Gastrocnemius medialis (tissue), 4 donors: ENCODE results near the gene SMIM45.

Source experiments
- ATAC-seq, 2 donors: fragments of 150-250 bp; one replicate each; pipeline ENCODE4 v1.9.1; 2016
- DNase-seq, 2 donors: peaks; one replicate each; pipeline ENCODE4 v3.0.0-alpha.2; 2019
- H3K27ac ChIP-seq, 4 donors: fragments of 200-600 bp; sonication (generic); 1 replicate in 1 of 4; 2 replicates in 3 of 4; pipeline ENCODE4 v1.5.1; 2016 to 2018; ENCODE audit warnings: mild to moderate bottlenecking in 2 of 4, moderate library complexity in 1 of 4
- H3K27me3 ChIP-seq, 3 donors: fragments of 200-600 bp; sonication (generic) in 2 of 3; 1 replicate in 1 of 3; 2 replicates in 2 of 3; pipeline versions ENCODE4 v1.5.1 to v1.6.0; 2016 to 2019; ENCODE audit warnings: mild to moderate bottlenecking in 1 of 3, moderate library complexity in 1 of 3
- H3K36me3 ChIP-seq, 2 donors: fragments of 200-600 bp; sonication (generic) in 1 of 2; one replicate each; pipeline ENCODE4 v1.5.1; 2017 to 2018
- H3K4me1 ChIP-seq, 2 donors: fragments of 200-600 bp; sonication (generic) in 1 of 2; one replicate each; pipeline ENCODE4 v1.5.1; 2016 to 2017; ENCODE audit warnings: mild to moderate bottlenecking in 2 of 2
- H3K4me3 ChIP-seq, 4 donors: fragments of 200-600 bp; sonication (generic) in 3 of 4; 1 replicate in 1 of 4; 2 replicates in 3 of 4; pipeline ENCODE4 v1.5.1; 2016 to 2019; ENCODE audit warnings: mild to moderate bottlenecking in 2 of 4
- H3K9me3 ChIP-seq, 3 donors: fragments of 200-600 bp; sonication (generic) in 2 of 3; 1 replicate in 1 of 3; 2 replicates in 2 of 3; pipeline ENCODE4 v1.5.1; 2016 to 2019
- POLR2A ChIP-seq, 2 donors: fragments of 450-650 bp; IDR thresholded peaks; one replicate each; pipeline ENCODE4 v1.6.1; 2017; ENCODE audit warnings: antibody characterized with exemption in 2 of 2, mild to moderate bottlenecking in 2 of 2, moderate library complexity in 2 of 2
- in situ Hi-C, 4 donors: fragments of 200-750 bp; cut with MboI; loops; one replicate each; pipeline versions ENCODE4 v1.15.0 to v1.8.0; 2017; ENCODE audit warnings: low sequenced_read_pairs in 4 of 4
- intact Hi-C: fragments of 100-400 bp; cut with DNase I; formaldehyde crosslinking; loops from one replicate; pipeline ENCODE4 v1.15.1; 2023; ENCODE audit warnings: low total_unique reads
- TF ChIP-seq, protein P1 (sequence below), 5 experiments: fragments of 450-650 bp in 3 of 5; fragments of 200-600 bp in 2 of 5; sonication (generic) in 2 of 5; IDR thresholded peaks in 4 of 5; conservative IDR thresholded peaks in 1 of 5; 1 replicate in 4 of 5; 2 replicates in 1 of 5; pipeline ENCODE4 v1.5.1; 2016 to 2019; ENCODE audit warnings: antibody characterized with exemption in 5 of 5, mild to moderate bottlenecking in 3 of 5, moderate library complexity in 3 of 5

SMIM45 gene

DNA sequence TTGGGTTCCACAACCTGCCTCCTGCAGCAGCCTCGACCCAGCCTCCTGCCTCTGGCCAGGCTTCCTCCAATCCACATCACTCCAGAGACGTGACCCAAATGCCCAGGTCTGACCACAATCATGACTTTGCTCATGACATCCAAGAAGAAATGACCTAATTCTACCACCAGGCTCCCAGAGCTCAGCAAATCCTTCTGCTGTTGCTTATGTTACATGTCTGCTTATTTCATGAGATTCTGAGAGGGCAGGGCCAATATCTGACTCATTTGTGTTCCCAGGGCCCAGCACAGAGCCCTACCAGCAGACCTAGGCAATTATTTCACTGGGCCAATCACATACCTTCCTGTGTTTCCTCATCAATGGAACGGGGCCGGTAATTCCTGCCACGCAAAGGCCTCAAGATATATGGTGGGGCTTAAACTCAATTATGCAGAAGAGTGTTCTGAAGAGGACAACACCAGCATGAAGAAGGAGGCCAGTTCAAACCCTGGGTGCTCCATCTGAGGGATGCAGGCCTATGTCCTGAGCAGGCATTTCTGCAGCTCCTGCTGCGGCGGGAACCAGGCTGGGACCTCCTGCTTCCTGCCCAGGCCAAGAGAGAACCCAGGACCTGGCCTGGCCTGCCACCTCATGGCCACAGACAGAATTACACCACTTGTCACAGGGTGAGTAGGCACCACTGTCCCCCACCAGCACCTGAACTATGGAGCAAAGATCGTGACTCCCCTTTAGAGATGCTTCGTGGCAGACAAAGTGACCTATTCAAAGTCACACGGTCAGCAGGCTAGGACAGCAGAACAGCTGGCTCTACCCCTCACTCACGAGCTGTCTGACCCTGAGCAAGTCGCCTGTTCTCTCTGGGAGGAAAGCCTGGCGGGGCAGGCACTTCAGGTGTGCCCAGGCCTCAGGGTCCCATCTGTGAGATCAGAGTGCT is 10.9 kb upstream of the SMIM45 start:
- Histone ChIP-seq H3K9me3 (no peaks in the 10 kb centered on the region), H3K4me1 (peaks cover 3 to 33% of the 10 kb centered on the region in 2 donors), H3K27ac (peak overlapping the region in 3 of 4 donors; percentile 29 to 57 (median 39)), H3K4me3 (no peak overlapping the region), H3K36me3 (no peaks in the 10 kb centered on the region), H3K27me3 (no peaks in the 10 kb centered on the region)
- intact Hi-C loops (loop anchor here (1.0 kb wide), 3 partner anchors 119 to 244 kb away; no protein-coding TSS in a partner anchor), in situ Hi-C loops (loop anchor here (5.0 to 10.0 kb wide), 5 partner anchors 109 to 246 kb away; partner anchors contain the start of genes MEI1 (in 4 of the 4) and SREBF2 (in 1 of the 4))
- DNase-seq (peak; percentile 61 to 81), ATAC-seq (peak; percentile 63 to 79)
- TF ChIP-seq POLR2A (IDR thresholded peaks at IDR 0.05) = no peak
- TF ChIP-seq, protein P1, sequence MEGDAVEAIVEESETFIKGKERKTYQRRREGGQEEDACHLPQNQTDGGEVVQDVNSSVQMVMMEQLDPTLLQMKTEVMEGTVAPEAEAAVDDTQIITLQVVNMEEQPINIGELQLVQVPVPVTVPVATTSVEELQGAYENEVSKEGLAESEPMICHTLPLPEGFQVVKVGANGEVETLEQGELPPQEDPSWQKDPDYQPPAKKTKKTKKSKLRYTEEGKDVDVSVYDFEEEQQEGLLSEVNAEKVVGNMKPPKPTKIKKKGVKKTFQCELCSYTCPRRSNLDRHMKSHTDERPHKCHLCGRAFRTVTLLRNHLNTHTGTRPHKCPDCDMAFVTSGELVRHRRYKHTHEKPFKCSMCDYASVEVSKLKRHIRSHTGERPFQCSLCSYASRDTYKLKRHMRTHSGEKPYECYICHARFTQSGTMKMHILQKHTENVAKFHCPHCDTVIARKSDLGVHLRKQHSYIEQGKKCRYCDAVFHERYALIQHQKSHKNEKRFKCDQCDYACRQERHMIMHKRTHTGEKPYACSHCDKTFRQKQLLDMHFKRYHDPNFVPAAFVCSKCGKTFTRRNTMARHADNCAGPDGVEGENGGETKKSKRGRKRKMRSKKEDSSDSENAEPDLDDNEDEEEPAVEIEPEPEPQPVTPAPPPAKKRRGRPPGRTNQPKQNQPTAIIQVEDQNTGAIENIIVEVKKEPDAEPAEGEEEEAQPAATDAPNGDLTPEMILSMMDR (IDR thresholded peaks at IDR 0.05 in 4 of 5, conservative IDR thresholded peaks at IDR 0.05 in 1 of 5) = peak; percentile 94 to 98 (median 97)

DNA sequence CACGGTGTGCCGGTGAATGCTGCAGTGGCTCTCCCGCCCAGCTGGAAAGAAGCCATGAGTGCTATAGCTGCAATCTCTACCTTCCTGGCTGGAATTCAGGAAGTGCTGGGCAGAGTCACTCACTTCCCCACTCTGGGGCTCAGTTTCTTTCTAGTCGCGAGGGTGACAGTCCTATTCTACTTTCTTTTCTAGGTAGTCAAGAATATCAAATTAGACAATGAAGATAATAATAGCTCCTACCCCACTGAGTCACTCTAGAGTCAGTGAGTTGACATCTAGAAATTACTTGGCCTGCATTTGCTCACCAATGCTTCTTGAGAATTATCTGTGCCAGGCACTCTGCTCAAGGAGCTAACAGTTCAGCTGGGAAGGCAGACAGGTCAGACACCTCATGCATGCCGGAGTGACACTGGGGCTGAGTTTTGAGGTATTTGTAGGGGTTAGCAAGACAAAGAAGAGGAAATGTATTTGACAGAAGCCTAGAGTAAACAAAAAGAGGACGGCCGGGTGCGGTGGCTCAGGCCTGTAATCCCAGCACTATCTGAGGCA is 8.2 kb upstream of the SMIM45 start:
- Histone ChIP-seq H3K27ac (peak overlapping the region in 3 of 4 donors; percentile 63 to 71 (median 63)), H3K9me3 (no peaks in the 10 kb centered on the region), H3K36me3 (no peaks in the 10 kb centered on the region), H3K4me3 (peak overlapping the region in 1 of 4 donors; percentile 15), H3K27me3 (no peaks in the 10 kb centered on the region), H3K4me1 (peaks cover 2 to 33% of the 10 kb centered on the region in 2 donors)
- in situ Hi-C loops = loop anchor here (5.0 to 10.0 kb wide), 5 partner anchors 111 to 249 kb away; partner anchors contain the start of genes MEI1 (in 4 of the 4) and SREBF2 (in 1 of the 4)
- intact Hi-C loops = no loop called here
- peak; percentile 23 to 37 for ATAC-seq
- DNase-seq = no peak
- TF ChIP-seq, protein P1 (IDR thresholded peaks at IDR 0.05 in 4 of 5, conservative IDR thresholded peaks at IDR 0.05 in 1 of 5) = no peak
- peak in 1 of 2 donors; percentile 4 for TF ChIP-seq POLR2A (IDR thresholded peaks at IDR 0.05)

DNA sequence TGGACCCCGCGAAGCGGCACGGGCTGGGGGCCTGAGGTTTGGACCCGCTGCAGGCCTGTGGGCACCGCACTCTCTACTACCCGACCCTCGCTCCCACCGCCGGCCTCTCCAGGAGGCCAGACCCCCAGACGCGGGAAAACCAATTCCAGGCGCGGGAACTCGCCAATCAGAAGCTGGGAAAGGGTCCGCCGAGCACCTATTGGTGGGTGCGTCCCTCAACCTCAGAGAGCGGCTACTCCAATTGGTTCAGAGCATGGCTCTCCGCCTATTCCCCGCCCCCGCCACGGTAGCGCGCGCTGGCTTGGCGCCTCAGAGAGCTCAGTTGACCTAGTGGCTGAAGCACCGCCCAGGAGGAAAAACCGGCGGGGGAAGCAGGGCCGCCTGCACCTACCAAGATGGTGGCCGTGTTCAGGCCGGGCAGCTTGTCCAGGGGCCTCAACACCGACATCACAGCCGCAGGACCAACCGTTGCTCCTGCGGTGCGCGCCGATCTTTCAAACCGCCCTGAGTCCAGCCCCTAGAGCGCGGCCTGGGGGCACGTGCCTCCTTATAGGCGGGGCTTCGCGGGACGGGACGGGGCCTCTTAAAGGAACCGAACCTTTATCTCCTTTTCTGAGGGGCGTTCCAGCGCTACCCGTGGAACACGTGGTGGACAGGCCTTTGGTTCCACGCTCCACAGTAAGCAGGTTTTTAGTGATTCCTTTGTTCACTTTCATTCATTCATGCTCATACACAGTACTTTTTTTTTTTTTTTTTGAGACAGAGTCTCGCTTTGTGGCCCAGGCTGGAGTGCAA is 5.1 kb upstream of the SMIM45 start, which contains the start of gene CENPM:
Gene CENPM, minus strand, starts transcription at position 524 of the 795 bp plus-strand sequence. Its CDS starts 76 bp downstream, at position 448.
- Histone ChIP-seq H3K36me3 (no peaks in the 10 kb centered on the region), H3K4me3 (peak within 1 kb of the TSS; percentile 61 to 83 (median 80)), H3K4me1 (peaks cover 0 to 14% of the 10 kb centered on the region in 2 donors), H3K9me3 (no peaks in the 10 kb centered on the region), H3K27ac (peak within 1 kb of the TSS; percentile 61 to 77 (median 68)), H3K27me3 (peaks cover 0 to 1% (median 0%) of the 10 kb centered on the region in 3 donors)
- peak; percentile 95 to 98 for ATAC-seq
- peak; percentile 80 to 88 for DNase-seq
- in situ Hi-C loops = loop anchor here in 2 of 4 donors (10.0 kb wide), 2 partner anchors 122 to 252 kb away; partner anchors contain the start of gene MEI1 (in 1 of the 2)
- intact Hi-C loops = loop anchor here (2.0 kb wide), 2 partner anchors 124 to 422 kb away; partner anchors contain the start of gene NAGA
- TF ChIP-seq, protein P1 (IDR thresholded peaks at IDR 0.05 in 4 of 5, conservative IDR thresholded peaks at IDR 0.05 in 1 of 5) = peak in 1 of 5 experiments; percentile 12
- TF ChIP-seq POLR2A (IDR thresholded peaks at IDR 0.05) = no peak
